HG02884 (cell line): Measurements from ENCODE around the gene MYBPC2.

Source experiments
- ATAC-seq: cut with Tn5 transposase; IDR thresholded peaks from one replicate; pipeline ENCODE4 v1.9.1; 2021; ENCODE audit warnings: mild to moderate bottlenecking, moderate library complexity; ENCODE audit not compliant: unreplicated experiment

Gene MYBPC2

DNA sequence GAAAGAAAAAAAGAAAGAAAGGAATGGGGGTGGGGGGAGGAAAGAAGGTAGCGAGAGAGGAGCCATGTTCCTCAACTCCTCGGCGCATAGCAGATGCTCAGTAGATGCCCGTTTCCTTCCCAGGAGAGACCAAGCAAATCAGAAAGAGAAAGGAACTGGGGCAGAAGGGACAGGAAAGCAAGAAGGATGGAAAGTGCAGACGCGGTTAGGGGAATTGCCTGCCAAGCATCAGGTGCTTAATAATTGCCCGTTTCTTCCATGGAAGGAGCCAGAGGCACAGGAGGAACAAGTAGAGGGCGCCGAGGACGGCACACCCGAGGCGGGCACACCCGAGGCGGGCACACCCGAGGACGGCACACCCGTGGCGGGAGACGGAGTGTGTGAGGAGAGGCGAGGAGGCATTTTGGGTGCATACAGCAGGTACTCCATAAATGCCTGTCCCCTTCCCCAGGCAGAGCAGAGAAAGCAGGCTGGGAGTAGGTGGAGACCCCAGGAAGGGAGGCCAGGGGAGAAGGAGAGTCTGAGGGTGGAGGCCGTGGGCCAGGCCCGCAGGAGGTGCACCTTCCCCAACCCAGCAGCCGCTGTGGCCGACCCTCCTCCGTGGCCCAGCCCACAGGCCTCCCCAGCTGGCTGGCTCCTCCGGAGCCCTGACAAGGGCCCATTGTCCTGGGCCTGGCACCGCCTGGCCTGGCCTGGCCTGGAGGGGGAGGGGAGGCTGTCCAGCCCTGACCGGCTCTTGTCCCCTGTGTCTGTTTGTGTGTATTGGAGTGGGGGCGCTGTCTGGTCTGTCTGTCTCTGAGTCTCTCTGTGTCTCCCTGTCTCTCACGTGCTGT is 63.7 kb downstream of the MYBPC2 start:
- ATAC-seq, result no peak

DNA sequence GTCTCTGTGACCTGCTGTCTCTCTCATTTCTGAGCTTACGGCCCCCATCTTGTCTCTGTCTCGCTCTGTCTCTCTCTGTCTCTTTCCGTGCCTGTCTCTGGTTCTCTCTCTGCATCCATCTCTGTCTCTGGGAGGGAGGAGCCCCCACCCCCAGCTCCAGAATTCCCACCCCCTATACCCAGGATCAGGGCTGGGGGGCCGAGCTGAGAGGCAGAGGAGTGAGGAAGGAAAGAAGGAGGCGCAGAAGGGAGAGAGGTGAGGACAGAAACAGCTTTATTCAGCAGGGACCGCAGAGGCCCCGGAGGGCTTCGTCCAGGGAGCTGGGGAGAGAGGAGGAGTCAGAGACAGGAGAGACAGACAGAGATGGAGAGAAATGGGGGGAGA is 64.3 kb downstream of the MYBPC2 start:
- ATAC-seq, result no peak

DNA sequence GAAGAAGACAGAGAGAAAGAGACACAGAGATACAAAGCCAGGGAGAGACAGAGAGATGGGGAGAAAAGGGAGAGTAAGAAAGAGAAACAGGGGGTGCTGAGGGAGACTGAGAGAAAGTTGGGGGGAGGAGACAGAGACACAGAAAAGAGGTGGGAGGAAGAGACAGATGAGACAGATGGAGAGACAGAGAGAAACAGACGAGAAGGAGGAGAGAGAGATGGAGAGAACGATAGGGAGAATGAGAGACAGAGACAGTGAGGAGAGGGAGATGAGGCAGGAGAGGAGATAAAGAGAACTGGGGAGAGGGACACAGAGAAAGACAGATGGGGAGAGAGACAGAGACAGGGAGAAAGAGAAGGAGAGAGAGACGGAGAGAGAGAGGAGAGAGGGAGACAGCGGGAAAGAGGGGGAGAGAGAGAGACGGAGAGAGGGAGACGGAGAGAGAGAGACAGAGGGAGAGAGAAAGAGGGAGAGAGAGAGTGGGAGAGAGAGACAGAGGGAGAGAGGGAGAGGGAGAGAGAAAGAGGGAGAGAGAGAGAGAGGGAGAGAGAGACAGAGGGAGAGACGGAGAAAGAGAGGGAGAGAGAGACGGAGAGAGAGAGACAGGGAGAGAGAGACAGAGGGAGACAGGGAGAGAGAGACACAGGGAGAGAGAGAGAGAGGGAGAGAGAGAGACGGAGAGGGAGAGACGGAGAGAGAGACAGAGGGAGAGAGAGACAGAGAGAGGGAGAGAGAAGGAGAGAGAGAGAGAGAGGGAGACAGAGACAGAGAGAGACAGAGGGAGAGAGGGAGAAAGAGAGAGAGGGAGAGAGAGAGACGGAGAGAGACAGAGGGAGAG is 65.7 kb downstream of the MYBPC2 start:
- no peak for ATAC-seq

DNA sequence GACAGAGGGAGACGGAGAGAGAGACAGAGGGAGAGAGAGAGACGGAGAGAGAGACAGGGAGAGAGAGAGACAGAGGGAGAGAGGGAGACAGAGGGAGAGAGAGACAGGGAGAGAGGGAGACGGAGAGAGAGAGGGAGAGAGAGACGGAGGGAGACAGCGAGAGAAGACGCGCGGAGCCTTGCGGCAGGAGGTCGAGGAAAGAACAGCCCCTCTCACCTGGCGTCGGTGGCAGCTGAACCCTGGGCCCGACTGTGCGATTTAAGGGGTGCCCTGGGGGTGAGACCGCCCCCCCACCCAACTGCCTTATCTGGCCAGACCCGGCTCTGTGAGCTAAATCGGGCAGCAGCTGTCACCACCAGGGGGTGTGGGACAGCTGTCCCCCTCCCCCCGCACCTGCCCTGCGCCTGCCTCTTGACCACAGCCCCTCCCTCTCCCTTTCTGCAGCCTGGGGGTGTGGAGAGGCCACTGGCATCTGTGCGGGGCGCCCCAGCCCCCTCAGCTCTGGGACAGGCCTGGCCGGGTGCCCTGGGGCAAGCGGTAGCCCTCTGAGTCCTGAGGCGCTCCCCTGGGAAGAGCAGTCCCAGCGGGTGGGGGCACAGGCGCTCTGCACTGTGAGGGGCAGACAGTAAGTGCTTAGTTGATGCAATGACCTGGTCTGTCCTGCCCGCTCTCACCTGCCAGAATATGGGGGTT is 67.5 kb downstream of the MYBPC2 start:
- ATAC-seq, result no peak

DNA sequence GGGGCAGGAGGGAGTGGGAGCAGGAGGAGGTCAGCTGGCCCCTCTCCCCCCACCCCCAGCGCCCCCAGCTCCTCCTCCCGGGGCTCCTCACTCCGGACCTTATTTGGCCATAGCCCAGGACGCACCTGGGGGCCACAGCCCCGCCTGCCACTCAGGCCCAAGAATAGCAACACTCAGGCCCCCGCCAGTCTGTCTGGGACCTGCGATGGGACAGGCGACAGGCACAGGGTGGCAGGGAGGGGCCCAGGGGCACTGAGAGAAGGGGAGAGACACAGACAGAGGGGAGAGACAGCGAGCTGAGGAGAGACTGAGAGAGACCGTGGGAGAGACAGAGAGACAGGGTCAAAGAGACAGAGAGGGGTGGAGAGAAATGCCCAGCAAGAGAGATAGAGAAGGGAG is 68.1 kb downstream of the MYBPC2 start:
- no peak for ATAC-seq

DNA sequence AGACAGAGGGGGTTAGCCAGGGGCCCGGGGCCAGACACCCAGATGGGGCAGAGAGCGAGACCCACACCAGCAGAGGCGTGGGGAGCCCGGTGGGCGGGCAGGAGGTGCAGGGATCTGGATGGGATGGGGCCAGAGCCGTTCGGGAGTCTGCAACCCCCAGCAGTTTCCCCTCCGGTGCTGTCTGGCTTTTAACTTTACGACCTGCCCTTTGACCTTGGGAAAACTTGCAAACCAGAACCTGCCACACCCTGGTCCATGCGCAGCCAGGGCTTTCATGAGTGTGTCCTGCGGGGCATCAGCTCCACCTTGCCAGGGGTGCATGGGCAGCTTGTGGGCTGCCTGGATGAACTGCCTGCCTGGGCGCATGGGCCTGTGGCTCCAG is 68.5 kb downstream of the MYBPC2 start:
- ATAC-seq, result no peak

DNA sequence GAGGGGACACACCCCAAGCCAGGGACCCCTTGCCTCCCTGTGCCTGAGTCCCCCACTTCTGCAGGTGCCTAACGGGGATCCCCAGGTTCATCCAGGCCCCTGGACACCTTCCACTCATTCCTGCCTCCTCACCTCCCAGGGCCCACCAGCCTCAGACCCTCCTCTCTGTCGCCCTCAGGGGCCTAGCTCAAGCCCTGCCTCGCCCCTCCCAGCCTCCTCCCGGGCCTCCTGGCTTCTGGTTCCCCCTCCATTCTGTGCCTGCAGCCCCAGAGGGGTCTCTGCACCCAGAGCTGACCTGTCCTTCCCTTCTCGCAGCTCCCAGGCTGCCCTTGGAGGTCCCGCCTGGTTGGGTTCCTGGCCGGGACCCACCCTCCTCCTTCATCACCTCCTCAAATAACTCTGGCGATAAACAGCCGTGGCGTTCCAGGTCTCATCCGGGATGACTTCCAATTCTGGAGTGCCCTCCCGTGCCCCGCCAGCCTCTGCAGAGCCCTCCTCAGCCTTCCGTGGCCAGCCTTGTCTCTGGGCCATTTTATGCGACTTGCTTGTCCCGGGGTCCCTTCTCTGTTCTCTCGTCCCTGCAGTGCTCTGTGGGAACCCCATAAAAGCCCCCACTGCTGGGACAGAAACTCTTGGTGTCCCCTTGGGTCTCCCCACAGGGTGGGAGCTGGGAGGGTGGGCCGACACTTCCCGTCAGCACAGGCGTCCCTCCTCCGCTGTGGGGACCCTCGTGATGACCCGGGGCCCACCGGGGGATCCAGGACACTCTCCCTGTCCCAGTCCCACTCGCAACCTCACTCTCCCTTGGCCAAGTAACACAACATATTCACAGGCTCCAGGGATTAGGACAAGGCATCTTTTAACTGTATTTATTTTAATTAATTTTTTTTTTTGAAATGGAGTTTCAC is 69.1 kb downstream of the MYBPC2 start:
- no peak for ATAC-seq

DNA sequence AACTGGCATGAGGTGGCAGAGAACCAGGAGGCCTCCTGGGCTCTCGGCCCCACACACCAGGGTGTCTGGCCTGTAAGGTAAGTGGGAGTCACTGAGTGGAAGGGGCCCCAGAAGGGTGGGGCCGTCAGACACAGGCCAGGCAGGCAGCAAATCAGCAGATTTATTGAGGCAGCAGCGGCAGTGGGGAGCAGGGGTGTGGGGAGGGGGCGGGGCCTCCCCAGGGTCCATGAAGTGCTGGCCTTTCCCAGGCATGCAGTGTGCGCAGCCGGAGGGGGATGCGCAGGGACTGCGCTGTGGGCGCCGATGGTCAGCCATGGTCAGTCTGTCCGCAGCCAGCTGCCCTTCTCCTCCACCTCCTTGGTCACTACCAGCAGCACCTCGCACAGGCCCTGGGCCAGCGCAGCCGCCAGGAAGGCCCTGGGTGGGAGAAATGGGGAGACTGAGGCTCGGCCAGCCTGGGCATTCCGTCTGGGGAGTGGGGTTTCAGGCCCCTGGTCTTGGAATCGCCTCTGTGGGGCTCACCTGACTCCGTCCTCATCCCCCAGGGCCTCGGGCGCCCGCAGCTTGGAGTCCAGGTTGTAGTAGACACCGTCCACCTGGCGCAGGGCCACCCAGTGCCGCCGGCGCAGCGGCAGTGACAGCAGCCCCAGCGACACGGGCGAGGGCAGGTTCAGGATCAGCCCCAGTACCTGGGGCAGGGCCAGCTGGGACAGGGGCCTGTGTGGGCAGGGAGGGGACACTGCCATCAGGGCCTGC is 73.3 kb downstream of the MYBPC2 start:
- ATAC-seq, result no peak

DNA sequence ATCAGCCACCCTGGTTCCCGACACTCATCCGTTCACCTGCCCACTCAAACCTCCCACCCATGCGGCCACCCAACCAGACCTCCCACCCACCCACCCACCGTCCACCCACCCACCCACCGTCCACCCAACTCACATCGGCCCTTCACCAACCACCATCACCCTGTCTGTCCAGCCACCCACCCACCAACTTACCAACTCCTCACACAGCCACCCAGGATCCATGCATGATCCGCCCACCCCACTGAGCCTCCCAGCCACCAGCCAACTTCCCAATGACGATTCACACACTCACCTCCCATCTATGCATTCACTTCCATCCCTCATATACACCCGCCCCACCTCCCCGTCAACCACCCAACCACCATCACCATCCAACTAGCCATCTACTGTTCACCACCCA is 74.0 kb downstream of the MYBPC2 start:
- no peak for ATAC-seq

DNA sequence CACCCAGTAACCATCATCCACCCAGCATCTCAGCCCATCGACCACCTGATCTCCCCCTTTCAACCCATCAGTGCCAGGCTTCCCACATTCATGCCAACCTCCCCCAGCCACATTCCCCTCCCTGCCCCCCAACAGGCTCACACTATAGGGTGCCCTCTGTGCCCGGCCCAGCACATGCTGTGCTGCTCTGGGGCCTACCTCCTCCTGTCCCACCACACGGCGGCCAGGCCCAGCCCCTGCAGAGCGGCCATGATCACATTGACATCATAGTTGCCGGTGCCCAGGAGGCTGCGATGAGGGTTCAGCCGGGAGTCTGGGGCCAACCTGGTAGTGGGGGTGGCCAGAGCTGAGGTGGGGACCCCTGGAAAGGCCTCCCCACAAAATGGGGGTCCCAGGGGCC is 74.7 kb downstream of the MYBPC2 start:
- no peak for ATAC-seq

DNA sequence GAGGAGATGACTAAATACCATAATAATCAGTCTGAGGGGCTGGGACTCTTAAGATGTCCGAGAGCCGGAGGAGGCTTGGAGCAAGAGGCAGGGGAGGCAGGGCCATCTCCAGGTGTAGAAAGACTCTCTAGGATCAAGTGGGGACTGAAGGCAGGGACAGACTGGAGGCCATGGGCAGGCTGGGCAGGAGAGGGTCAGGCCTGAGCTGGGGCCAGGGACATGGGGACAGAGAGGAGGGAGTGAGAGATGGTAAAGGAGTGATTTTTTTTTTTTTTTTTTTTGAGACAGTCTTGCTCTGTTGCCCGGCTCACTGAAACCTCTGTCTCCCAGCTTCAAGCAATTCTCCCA is 76.1 kb downstream of the MYBPC2 start:
- ATAC-seq, result no peak

DNA sequence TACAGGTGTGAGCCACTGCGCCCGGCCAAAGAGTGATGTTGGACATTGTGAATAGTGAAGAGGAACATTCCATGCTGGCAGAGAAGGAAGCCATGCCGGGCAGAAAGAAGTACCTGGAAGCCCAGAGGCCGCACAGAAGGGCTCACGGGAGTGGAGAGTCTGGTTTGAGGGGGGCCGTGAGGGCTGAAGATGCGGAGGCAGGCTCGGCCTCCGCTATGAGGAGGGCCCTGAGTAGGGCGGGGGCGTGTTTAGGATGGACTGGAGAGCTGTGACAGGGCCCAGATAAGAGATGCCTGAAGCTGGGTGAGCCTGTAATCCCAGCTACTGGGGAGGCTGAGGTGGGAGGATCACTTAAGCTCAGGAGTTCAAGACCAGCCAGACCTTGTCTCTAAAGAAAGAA is 76.7 kb downstream of the MYBPC2 start:
- no peak for ATAC-seq

DNA sequence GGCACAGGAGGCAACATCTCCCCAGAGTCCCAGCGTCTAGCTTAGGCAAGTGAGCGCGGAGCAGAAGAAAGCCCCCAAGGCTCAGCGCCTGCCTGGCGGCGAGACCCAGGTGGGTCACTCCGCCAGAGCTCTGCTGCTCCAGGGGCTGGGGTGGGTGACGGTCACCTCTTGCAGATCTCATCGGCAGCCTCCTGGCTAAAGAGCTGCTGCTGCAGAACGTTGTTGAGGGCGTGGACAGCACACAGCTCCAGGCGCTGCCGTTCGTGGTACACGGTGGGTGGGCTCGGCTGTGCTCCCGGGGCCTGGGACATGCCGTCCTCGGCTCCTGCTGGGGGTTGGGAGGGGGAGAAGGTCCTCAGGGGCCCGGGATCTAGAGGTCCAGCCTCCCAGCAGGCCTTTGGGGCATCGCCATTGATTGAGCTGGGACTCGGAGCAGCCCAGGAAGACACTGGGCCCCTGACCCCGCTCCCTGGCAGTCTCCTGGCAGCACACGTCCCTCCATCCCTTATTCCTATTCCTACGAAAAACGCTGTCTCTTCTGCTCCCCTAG is 77.5 kb downstream of the MYBPC2 start:
- ATAC-seq, result no peak

DNA sequence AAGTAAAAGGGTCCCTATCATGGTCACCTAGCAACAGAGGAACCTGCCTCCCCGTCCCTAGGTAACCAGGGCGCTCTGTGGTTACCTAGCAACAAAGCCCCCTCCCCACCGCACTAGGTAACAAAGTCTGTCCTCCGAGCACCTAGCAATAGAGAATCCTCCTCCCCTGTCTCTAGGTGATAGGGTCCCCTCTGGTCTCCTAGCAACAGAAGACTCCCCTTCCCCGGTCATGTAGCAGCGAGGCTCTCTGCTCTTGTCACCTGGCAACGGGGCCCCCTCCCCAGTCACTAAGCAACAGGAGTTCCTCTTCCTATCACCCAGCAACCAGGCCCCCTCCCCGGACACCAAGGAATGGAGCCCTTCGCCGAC is 78.0 kb downstream of the MYBPC2 start:
- no peak for ATAC-seq

DNA sequence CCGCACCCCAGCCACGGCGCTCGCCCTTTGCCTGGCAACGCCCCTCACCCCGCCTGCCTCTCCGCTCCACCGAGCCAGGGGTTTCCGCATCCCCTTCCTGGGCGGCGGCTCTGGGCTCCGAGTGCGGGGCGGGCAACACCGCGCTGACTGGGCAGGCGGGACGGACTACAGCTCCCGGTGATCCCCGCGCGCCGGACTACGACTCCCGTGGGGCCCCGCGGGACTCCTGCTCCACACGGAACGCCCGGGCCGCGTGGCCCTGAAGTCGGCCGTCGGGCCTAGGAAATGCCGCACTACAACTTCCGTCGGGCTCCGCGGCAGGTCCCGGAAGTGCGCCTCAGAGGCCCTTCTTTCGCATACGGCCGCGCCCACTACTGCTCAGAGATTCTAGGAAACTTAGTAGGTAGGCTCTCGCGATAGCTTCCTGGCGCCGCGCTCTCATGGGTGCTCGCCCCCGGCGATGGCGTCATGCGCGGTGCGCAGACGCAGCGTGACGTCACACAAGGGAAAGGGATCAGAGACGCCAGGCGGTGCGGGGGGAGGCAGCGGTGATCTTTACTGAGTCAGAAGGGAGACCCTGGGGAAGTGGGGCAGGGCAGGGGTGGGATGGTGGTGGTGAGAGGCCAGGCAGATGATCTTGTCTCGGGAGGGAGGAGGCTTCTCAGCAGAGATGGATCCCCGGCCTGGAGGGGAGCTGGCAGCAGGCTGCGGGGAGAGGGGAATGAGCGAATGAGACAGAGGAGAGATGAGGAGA is 78.6 kb downstream of the MYBPC2 start, which contains the start of gene JOSD2:
TSS of gene JOSD2 (minus strand) at position 123 of the 754 bp plus-strand sequence. CDS start 760 bp downstream, outside the sequence.
- peak; percentile 80 for ATAC-seq

DNA sequence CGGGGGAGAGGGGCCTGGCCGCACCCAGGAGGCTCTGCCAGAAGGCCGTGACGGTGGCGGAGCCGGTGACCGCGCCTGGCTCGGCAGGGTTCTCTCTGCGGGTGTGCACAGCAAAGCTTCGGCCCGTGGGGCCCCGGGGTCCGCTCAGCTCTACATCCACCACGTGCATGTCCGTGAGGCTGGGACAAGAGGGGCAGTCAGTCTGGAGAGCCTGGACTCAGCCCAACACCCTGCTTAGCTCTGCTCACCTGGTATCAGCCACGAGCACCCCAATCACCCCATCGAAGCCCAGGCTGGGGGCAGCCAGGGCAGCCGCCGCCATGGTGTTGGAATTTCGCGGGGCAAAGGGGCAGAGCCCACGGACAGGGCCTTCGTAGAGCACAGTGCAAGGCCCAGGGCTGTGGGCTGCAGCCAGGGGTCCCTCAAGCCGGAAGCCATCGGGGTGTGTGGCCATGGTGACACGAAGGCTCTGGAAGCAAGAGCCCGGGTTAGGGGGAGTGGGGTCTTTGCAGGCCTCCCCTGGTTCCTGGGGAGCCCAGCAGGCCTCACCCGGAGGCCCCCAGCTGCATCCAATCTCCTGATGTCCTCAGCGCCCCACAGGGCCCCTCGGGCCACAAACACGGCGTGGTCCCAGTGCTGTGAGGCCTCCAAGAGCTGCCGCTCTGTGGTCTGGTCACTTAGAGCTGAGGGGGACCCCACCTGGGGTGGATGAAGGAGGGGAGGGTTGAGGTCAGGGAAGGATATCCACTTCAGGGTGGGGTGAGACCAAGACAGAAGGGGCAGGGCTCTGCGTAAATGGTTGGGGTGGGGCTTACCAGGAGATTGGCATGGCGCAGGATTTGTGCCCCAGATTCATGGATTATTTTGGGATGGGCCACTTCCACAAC is 79.7 kb downstream of the MYBPC2 start:
- ATAC-seq, result no peak

DNA sequence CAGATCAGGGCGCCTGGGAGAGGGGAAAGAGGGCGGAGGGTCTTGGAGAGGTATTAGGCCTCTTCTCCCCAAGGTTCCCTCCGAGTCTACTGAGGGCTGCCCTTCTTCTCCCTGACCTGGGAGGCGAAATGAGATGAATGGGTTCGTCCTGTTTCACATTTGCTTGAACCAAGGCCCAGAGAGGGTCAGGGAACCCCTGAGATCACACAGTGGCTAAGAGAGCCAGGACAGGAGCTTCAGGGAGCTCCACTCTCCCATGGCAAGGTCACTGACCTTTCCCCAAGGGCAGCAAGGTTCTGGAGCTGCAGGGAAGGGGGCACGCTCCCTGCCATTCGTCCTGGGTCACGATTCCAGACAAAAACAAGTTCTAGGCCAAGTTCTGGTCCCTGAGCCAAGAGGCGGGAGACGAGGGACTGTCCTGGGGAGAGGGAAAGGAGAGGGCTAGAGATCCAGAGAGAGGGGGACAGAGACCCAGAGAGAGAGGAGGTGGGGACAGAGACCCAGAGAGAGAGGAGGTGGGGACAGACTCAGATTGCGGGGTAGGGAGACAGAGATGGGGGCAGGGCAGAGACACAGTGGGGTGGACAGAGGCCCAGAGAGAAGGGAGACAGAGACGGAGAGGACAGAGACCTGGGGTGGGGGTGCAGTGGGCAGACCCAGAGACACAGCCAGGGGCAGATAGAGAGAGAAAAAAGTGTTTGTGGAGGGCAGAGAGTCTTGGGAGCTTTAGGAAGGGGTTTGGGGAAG is 80.5 kb downstream of the MYBPC2 start:
- ATAC-seq, result no peak
